Right lobe of liver (tissue), 6 donors: ENCODE results near the gene ABCC1. TPM values are rescaled to one million over a fixed set of nuclear protein-coding genes. Genes with fewer than 3 reads are reported as not detected.
"Not testable (repeated sequence)": the region's sequence is repeated elsewhere in the genome, so short reads cannot be mapped to it uniquely, and the experiment has no call there.

ENCODE experiments used
- ATAC-seq, 4 donors: fragments of 200-7000 bp; cut with Tn5 transposase; one replicate each; pipeline ENCODE4 v1.9.1; 2020; ENCODE audit warnings: mild to moderate bottlenecking in 4 of 4, moderate library complexity in 4 of 4
- DNase-seq, 3 donors: peaks; one replicate each; pipeline ENCODE4 v3.0.0-alpha.2; 2020
- H3K27ac ChIP-seq, 3 donors: fragments of 200-600 bp; one replicate each; pipeline ENCODE4 v1.8.0; 2022
- H3K27me3 ChIP-seq, 2 donors: fragments of 200-600 bp; one replicate each; pipeline ENCODE4 v1.8.0; 2022
- H3K36me3 ChIP-seq, 4 donors: fragments of 200-600 bp; sonication (generic) in 1 of 4; one replicate each; pipeline versions ENCODE4 v1.5.1 to v1.8.0; 2017 to 2022; ENCODE audit warnings: control low read depth in 1 of 4
- H3K4me1 ChIP-seq, 4 donors: fragments of 200-600 bp; sonication (generic) in 1 of 4; one replicate each; pipeline versions ENCODE4 v1.5.1 to v1.8.0; 2017 to 2022; ENCODE audit warnings: control low read depth in 1 of 4
- H3K4me3 ChIP-seq, 3 donors: fragments of 200-600 bp; one replicate each; pipeline ENCODE4 v1.8.0; 2022
- H3K9me3 ChIP-seq, 4 donors: fragments of 200-600 bp; sonication (generic) in 1 of 4; one replicate each; pipeline versions ENCODE4 v1.5.1 to v1.8.0; 2017 to 2022; ENCODE audit warnings: control low read depth in 1 of 4
- POLR2A ChIP-seq: fragments of 450-650 bp; IDR thresholded peaks from one replicate; pipeline ENCODE4 v1.6.1; 2017; ENCODE audit warnings: antibody characterized with exemption, mild to moderate bottlenecking
- WGBS: methylation state at CpG from one replicate; pipeline ENCODE4 v1.1.6; 2018; ENCODE audit warnings: low coverage, low lambda C conversion rate; ENCODE audit not compliant: insufficient coverage; ENCODE audit errors: missing lambda C conversion rate; 5-methylcytosine and 5-hydroxymethylcytosine counted together
- intact Hi-C, 2 donors: fragments of 100-400 bp; cut with DNase I; formaldehyde crosslinking; loops; one replicate each; pipeline versions ENCODE4 v1.11.2 to v1.14.1; 2022
- total RNA-seq, 6 experiments: library from RNA; depleted of rRNA in 2 of 6; stranded (reverse); fragments of >200 nt in 2 of 6; fragmentation: NEBNext Ultra II Directional in 3 of 6; extraction: Animal tissue kit (Norgen Biotek cat#: 25700) in 3 of 6; gene quantifications; one replicate each; pipeline versions ENCODE4 v1.1.0 to v1.2.4, GENCODE V29; 2016 to 2023
- TF ChIP-seq, protein P1 (sequence below), 4 donors: fragments of 200-600 bp in 3 of 4; fragments of 450-650 bp in 1 of 4; IDR thresholded peaks; one replicate each; pipeline versions ENCODE4 v1.5.1 to v1.8.0; 2016 to 2022; ENCODE audit warnings: antibody characterized with exemption in 4 of 4, mild to moderate bottlenecking in 2 of 4
- donor health status: DM: no; HTN: yes; CAD: no.
- donor health status: DM: no; HTN: no; CAD: no.
- donor health status: DM: no; HTN: no; CAD: no.
- donor health status: DM: no; HTN: yes; CAD: no.
- donor health status: DM: no; HTN: yes; CAD: no.

Gene ABCC1
- total RNA-seq, 6 experiments from 2014 or later: 1.9 to 6.7 (median 4.1) TPM

DNA sequence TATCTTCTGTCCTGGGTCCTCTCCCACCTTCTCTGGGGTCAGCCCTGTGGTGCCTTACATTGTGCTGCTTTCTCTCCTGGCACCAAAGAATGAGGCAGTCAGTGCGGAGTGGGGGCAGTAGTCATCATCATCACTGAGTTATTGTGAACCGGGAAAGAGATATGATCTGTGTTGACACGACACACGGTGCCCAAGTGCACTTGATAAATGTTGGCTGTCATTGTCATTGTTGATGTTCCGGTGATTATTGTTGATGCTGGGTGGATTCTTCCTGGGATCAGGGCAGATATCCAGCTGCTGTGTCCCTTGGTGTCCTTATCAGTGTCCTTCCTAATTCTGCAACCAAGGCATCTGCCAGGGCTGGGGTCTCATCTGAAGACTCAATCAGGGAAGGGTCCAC, 152.2 kb downstream of the ABCC1 start:
- H3K36me3 ChIP-seq: no peaks in the 10 kb centered on the region

DNA sequence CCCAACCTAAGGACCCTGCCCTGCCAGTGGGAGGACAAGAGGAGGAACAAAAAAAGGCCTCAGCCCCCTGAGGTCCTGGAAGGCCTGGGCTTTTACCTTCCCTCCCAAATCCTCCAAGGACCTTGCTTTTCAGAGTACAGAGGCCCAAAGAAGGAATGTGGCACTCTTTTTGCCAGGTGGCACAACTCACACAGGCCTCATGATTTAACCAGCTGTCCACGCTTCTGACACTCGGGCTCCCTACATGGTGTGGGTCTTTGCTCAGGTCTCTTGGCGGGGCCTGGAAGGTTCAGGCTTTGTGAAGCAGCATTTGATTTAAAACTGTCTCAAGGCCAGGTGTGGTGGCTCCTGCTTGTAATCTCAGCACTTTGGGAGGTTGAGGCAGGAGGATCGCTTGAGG, 153.3 kb downstream of the ABCC1 start:
- no peaks in the 10 kb centered on the region for H3K27me3 ChIP-seq
- no peak for ATAC-seq
- 100% methylated on average over 1 of the region's 4 CpGs for WGBS
- H3K4me1 ChIP-seq: no peaks in the 10 kb centered on the region
- no peak overlapping the region for H3K27ac ChIP-seq
- H3K36me3 ChIP-seq: no peaks in the 10 kb centered on the region
- no peak for DNase-seq
- H3K9me3 ChIP-seq: no peaks in the 10 kb centered on the region
- TF ChIP-seq POLR2A: no peak
- TF ChIP-seq, protein P1, sequence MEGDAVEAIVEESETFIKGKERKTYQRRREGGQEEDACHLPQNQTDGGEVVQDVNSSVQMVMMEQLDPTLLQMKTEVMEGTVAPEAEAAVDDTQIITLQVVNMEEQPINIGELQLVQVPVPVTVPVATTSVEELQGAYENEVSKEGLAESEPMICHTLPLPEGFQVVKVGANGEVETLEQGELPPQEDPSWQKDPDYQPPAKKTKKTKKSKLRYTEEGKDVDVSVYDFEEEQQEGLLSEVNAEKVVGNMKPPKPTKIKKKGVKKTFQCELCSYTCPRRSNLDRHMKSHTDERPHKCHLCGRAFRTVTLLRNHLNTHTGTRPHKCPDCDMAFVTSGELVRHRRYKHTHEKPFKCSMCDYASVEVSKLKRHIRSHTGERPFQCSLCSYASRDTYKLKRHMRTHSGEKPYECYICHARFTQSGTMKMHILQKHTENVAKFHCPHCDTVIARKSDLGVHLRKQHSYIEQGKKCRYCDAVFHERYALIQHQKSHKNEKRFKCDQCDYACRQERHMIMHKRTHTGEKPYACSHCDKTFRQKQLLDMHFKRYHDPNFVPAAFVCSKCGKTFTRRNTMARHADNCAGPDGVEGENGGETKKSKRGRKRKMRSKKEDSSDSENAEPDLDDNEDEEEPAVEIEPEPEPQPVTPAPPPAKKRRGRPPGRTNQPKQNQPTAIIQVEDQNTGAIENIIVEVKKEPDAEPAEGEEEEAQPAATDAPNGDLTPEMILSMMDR (IDR thresholded peaks at IDR 0.05): no peak
- H3K4me3 ChIP-seq: no peak overlapping the region
- intact Hi-C loops: no loop called here

More for the DNA sequence above, 152.2 kb downstream of the ABCC1 start:
- ATAC-seq (no peak), DNase-seq (no peak)
- Histone ChIP-seq H3K4me3 (no peak overlapping the region), H3K27ac (no peak overlapping the region), H3K27me3 (no peaks in the 10 kb centered on the region), H3K4me1 (no peaks in the 10 kb centered on the region), H3K9me3 (no peaks in the 10 kb centered on the region)
- WGBS: 74% methylated on average over 5 of the region's 5 CpGs
- intact Hi-C loops: no loop called here
- no peak for TF ChIP-seq POLR2A
- TF ChIP-seq, protein P1 (IDR thresholded peaks at IDR 0.05): no peak

DNA sequence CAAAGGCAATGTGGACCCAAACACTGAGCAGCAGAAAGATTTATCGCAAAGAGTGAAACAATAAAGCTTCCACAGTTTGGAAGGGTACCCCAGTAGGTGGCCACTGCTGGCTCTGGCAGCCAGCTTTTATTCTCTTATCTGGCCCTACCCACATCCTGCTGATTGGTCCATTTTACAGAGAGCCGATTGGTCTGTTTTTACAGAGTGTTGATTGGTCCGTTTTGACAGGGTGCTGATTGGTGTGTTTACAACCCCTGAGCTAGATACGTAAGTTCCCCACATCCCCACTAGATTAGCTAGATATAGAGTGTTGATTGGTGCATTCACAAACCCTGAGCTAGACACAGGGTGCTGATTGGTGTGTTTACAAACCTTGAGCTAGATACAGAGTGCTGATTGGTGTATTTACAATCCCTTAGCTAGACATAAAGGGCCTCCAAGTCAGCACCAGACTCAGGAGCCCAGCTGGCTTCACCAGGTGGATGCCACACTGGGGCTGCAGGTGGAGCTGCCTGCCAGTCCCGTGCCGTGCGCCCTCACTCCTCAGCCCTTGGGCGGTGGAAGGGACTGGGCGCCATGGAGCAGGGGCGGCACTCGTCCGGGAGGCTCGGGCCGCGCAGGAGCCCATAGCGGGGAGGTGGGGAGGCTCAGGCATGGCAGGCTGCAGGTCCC, 154.9 kb downstream of the ABCC1 start:
- intact Hi-C loops, H3K27ac ChIP-seq, ATAC-seq, H3K4me1 ChIP-seq, H3K27me3 ChIP-seq, H3K4me3 ChIP-seq, DNase-seq, H3K36me3 ChIP-seq, H3K9me3 ChIP-seq: not testable (repeated sequence)
- WGBS: 100% methylated on average over 1 of the region's 16 CpGs

DNA sequence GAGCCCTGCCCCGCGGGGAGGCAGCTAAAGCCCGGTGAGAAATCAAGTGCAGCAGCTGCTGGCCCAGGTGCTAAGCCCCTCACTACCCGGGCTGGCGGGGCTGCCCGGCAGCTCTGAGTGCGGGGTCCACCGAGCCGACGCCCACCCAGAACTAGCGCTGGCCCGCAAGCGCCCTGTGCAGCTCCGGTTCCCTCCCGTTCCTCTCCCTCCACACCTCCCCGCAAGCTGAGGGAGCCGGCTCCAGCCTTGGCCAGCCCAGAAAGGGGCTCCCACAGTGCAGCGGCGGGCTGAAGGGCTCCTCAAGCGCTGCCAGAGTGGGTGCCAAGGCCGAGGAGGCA, 155.4 kb downstream of the ABCC1 start:
- H3K27ac ChIP-seq, intact Hi-C loops, H3K27me3 ChIP-seq, ATAC-seq, H3K36me3 ChIP-seq, H3K4me1 ChIP-seq, H3K9me3 ChIP-seq, H3K4me3 ChIP-seq, DNase-seq: not testable (repeated sequence)
- 90% methylated on average over 7 of the region's 21 CpGs for WGBS

DNA sequence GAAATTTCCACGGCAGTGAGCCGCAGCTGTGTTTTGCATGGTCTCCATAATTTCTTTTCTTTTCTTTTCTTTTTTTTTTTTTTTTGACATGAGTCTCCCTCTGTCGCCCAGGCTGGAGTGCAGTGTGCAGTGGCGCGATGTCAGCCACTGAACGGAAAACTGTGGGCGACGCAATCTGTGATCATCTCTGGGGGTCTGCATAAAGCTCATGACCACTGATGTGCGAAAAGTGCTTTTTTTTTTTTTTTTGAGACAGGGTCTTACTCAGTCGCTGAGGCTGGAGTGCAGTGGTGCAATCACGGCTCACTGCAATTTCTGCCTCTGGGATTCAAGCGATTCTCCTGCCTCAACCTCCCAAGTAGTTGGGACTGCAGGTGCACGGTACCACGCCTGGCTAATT, 156.2 kb downstream of the ABCC1 start:
- TF ChIP-seq POLR2A: no peak
- TF ChIP-seq, protein P1 (IDR thresholded peaks at IDR 0.05): no peak
- intact Hi-C loops: no loop called here
- no peak for ATAC-seq
- H3K9me3 ChIP-seq: no peaks in the 10 kb centered on the region
- H3K27me3 ChIP-seq: no peaks in the 10 kb centered on the region
- H3K4me1 ChIP-seq: no peaks in the 10 kb centered on the region
- no peak overlapping the region for H3K4me3 ChIP-seq
- H3K36me3 ChIP-seq: no peaks in the 10 kb centered on the region
- WGBS: 84% methylated on average over 8 of the region's 14 CpGs
- H3K27ac ChIP-seq: no peak overlapping the region
- no peak for DNase-seq

DNA sequence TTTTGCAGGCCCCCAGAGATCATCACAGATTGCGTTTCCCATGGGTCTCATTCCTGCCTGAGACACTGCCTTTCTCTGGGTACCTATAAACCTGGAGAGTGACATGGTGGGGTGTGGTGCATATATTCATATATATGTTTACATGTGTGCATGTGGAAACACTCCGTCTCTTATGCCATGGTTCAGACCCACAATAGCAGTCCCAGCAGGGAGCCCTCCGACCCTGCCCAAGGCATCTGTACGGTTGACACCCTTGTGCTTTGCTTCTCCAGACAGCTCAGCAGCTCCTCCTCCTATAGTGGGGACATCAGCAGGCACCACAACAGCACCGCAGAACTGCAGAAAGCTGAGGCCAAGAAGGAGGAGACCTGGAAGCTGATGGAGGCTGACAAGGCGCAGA, 157.1 kb downstream of the ABCC1 start:
- TF ChIP-seq POLR2A: no peak
- TF ChIP-seq, protein P1 (IDR thresholded peaks at IDR 0.05): no peak
- no peak for ATAC-seq
- H3K27ac ChIP-seq: no peak overlapping the region
- H3K27me3 ChIP-seq: no peaks in the 10 kb centered on the region
- H3K36me3 ChIP-seq: no peaks in the 10 kb centered on the region
- H3K9me3 ChIP-seq: no peaks in the 10 kb centered on the region
- no peaks in the 10 kb centered on the region for H3K4me1 ChIP-seq
- no peak overlapping the region for H3K4me3 ChIP-seq
- WGBS: 66% methylated on average over 2 of the region's 6 CpGs
- DNase-seq: no peak
- intact Hi-C loops: no loop called here
